Smooth muscle cell (in vitro differentiated cells): ENCODE results near the gene DICER1. TPM values are rescaled to one million over a fixed set of nuclear protein-coding genes. Genes with fewer than 3 reads are reported as not detected.

ENCODE experiments used
- DNase-seq: peaks from one replicate; lab custom pipeline; 2025; ENCODE audit not compliant: unreplicated experiment; lab: John Stamatoyannopoulos, UW
- H2AFZ ChIP-seq: fragments of 200-600 bp; sonication (generic); 2 replicates; pipeline ENCODE4 v1.6.0; 2016; ENCODE audit warnings: antibody characterized with exemption, low read depth, mild to moderate bottlenecking
- H3F3A ChIP-seq: fragments of 200-600 bp; sonication (generic); 2 replicates; pipeline ENCODE4 v1.6.0; 2017; ENCODE audit warnings: antibody characterized with exemption, low read depth
- H3K27ac ChIP-seq: fragments of 200-600 bp; sonication (generic); 2 replicates; pipeline ENCODE4 v1.5.1; 2016; ENCODE audit warnings: low read depth, mild to moderate bottlenecking
- H3K27me3 ChIP-seq: fragments of 200-600 bp; sonication (generic); 2 replicates; pipeline ENCODE4 v1.6.1; 2016; ENCODE audit warnings: low read depth, mild to moderate bottlenecking
- H3K36me3 ChIP-seq: fragments of 200-600 bp; sonication (generic); 2 replicates; pipeline ENCODE4 v1.5.1; 2016; ENCODE audit warnings: low read depth
- H3K4me1 ChIP-seq: fragments of 200-600 bp; sonication (generic); 2 replicates; pipeline ENCODE4 v1.5.1; 2016; ENCODE audit warnings: low read depth
- H3K4me2 ChIP-seq: fragments of 200-600 bp; sonication (generic); 2 replicates; pipeline ENCODE4 v1.6.0; 2016; ENCODE audit warnings: mild to moderate bottlenecking
- H3K4me3 ChIP-seq: fragments of 200-600 bp; sonication (generic); 2 replicates; pipeline ENCODE4 v1.5.1; 2016; ENCODE audit warnings: mild to moderate bottlenecking
- H3K79me2 ChIP-seq: fragments of 200-600 bp; sonication (generic); 2 replicates; pipeline ENCODE4 v1.6.0; 2016; ENCODE audit warnings: low read depth, mild to moderate bottlenecking
- H3K9ac ChIP-seq: fragments of 200-600 bp; sonication (generic); 2 replicates; pipeline ENCODE4 v1.6.0; 2016; ENCODE audit warnings: low read depth
- H3K9me3 ChIP-seq: fragments of 200-600 bp; sonication (generic); replicated peaks from 2 replicates; pipeline ENCODE4 v1.5.1; 2016; ENCODE audit warnings: low read depth
- H4K20me1 ChIP-seq: fragments of 200-600 bp; sonication (generic); 2 replicates; pipeline ENCODE4 v1.6.0; 2016; ENCODE audit warnings: low read depth
- WGBS: methylation state at CpG from one replicate; pipeline ENCODE4 v1.1.7; 2016; ENCODE audit warnings: low lambda C conversion rate; 5-methylcytosine and 5-hydroxymethylcytosine counted together
- polyA plus RNA-seq: library from polyadenylated mRNA; unstranded; fragments of >200 nt; fragmentation: Nextera tagmentation; extraction: Ambion mirVana; gene quantifications from 2 replicates; pipeline ENCODE4 v1.2.1, GENCODE V29; 2016
- total RNA-seq: library from RNA; depleted of rRNA; stranded (reverse); fragments of >200 nt; gene quantifications from 2 replicates; pipeline ENCODE4 v1.2.3, GENCODE V29; 2014
- TF ChIP-seq, protein P1 (sequence below): fragments of 200-600 bp; sonication (generic); IDR thresholded peaks from 2 replicates; pipeline ENCODE4 v1.5.1; 2017; ENCODE audit warnings: borderline replicate concordance, mild to moderate bottlenecking, antibody characterized with exemption; ENCODE audit not compliant: insufficient read depth, poor library complexity, severe bottlenecking

DICER1 gene
- total and polyA plus RNA-seq, 2 experiments from 2014 or later: 17.3 to 67.5 TPM

DNA sequence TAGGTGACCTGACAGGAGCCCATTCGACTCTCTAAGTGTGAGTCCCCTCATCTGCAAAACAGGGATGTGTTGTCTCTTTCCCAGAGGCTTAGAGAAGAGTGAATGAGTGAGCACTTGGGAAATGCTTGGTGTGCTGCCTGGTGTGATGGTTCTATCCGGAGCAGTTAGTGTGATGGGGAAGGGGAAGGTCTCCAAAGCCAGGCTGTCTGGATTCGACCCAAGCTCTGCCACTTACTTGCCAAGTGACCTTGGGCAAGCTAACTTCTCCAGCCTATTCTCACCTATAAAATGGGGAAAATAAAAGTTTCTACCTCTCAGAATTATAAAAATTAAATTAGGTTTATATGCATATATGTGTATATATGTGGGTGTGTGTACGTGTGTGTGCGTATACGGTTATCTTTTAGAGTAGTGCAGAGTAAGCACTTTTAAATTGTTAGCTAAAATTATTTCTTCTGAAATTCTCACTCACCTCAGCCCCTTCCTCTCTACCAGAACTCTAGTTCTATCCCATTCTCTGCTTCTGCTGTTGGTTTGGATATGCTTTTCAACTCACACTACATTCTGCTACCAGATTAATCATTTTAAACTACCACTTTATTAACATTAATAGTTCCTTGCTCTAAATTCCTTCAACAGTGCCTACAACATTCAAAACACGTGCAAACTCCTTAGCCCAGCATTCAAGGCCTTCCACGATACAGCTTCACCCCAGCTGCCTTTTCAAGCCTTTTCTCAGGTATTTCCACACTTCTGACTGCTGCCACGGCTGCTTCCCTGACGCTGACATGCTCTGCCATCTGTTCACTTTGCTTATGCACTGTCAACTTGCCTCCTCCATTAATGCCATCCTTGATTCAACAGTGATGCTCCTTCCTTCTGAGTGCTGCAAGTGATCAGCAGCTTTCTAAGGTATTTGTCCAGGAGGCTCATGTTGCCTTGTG is 55.3 kb downstream of the DICER1 start:
- DNase-seq: no peak
- Histone ChIP-seq H3K27ac (no peak overlapping the region), H3K4me3 (no peak overlapping the region), H3K9me3 (no peaks in the 10 kb centered on the region), H3K36me3 (peaks cover 14% of the 10 kb centered on the region), H2AFZ (no peak overlapping the region), H4K20me1 (peaks cover 51% of the 10 kb centered on the region), H3K4me1 (peaks cover 12% of the 10 kb centered on the region), H3F3A (no peaks in the 10 kb centered on the region), H3K9ac (no peak overlapping the region), H3K27me3 (no peaks in the 10 kb centered on the region), H3K79me2 (no peaks in the 10 kb centered on the region), H3K4me2 (no peak overlapping the region)
- TF ChIP-seq, protein P1, sequence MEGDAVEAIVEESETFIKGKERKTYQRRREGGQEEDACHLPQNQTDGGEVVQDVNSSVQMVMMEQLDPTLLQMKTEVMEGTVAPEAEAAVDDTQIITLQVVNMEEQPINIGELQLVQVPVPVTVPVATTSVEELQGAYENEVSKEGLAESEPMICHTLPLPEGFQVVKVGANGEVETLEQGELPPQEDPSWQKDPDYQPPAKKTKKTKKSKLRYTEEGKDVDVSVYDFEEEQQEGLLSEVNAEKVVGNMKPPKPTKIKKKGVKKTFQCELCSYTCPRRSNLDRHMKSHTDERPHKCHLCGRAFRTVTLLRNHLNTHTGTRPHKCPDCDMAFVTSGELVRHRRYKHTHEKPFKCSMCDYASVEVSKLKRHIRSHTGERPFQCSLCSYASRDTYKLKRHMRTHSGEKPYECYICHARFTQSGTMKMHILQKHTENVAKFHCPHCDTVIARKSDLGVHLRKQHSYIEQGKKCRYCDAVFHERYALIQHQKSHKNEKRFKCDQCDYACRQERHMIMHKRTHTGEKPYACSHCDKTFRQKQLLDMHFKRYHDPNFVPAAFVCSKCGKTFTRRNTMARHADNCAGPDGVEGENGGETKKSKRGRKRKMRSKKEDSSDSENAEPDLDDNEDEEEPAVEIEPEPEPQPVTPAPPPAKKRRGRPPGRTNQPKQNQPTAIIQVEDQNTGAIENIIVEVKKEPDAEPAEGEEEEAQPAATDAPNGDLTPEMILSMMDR: no peak
- WGBS: 97% methylated on average over 10 of the region's 10 CpGs

DNA sequence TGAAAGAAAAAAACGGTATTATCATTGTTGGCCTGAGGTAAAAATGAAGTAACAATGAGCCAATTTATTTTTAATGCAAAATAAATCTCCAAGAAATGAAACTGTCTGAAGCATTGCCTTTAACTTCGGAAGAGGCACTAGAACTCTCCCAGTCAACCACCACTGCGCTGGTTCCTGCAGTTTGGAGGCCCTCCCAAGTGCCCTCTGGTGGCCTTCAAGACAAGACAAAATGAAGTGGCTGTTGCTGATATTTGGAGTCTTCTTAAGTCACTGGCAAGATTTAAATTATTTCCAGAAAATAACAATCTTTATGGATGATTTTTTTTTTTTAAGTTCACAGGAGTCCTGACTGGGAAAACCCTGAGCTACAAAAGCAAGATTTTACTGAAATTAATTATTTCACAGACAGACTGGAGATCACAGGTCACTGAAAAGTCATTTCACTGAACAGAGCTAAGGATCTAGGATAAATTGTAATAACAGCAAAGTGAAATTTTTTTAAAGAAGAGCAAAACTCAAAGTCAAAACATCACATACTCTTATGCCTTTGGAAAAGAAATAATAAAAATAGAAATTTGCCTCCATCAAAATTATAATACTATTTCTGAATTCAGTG is 58.2 kb downstream of the DICER1 start:
- Histone ChIP-seq H4K20me1 (peaks cover 65% of the 10 kb centered on the region), H3K27ac (no peak overlapping the region), H3K79me2 (no peaks in the 10 kb centered on the region), H3K4me1 (peaks cover 29% of the 10 kb centered on the region), H3F3A (no peaks in the 10 kb centered on the region), H3K9me3 (no peaks in the 10 kb centered on the region), H3K9ac (no peak overlapping the region), H3K4me2 (no peak overlapping the region), H2AFZ (no peak overlapping the region), H3K27me3 (no peaks in the 10 kb centered on the region), H3K36me3 (peaks cover 7% of the 10 kb centered on the region), H3K4me3 (no peak overlapping the region)
- no peak for DNase-seq
- TF ChIP-seq, protein P1: peak; percentile 80
- WGBS: 24% methylated on average over 3 of the region's 3 CpGs

DNA sequence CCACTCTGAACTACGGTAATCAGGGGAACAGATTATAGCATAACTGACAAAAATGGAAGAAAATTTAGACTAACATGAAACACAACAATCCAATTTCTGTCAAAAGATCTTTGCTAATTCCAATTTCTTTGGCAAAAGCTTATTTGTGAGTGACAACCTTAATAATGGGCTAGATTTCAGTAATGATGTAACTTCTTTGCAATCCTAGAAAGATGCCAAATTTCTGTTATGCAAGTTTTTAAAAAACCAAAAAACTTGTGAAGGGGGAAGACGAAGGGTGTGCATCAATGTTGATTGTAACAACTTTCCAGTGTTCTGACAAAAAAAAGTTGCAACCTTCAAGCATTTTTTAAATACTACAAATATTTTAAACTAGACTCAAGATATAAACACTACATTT is 59.9 kb downstream of the DICER1 start:
- Histone ChIP-seq H3F3A (no peaks in the 10 kb centered on the region), H3K79me2 (no peaks in the 10 kb centered on the region), H3K4me2 (no peak overlapping the region), H3K9ac (no peak overlapping the region), H3K27me3 (no peaks in the 10 kb centered on the region), H3K27ac (no peak overlapping the region), H2AFZ (no peak overlapping the region), H3K9me3 (no peaks in the 10 kb centered on the region), H4K20me1 (peaks cover 62% of the 10 kb centered on the region), H3K36me3 (peaks cover 4% of the 10 kb centered on the region), H3K4me1 (peaks cover 29% of the 10 kb centered on the region), H3K4me3 (no peak overlapping the region)
- TF ChIP-seq, protein P1: no peak
- no peak for DNase-seq
- 94% methylated on average over 2 of the region's 2 CpGs for WGBS
